HepG2 (cell line): ENCODE results near the gene KIF1C. TPM values are rescaled to one million over a fixed set of nuclear protein-coding genes. Genes with fewer than 3 reads are reported as not detected.

Experiments
- ASH2L ChIP-seq: fragments of 300-600, 200-600 bp; sonication (generic); IDR thresholded peaks from 2 replicates; pipeline ENCODE4 v1.7.0; 2017; ENCODE audit warnings: low read depth, mild to moderate bottlenecking, moderate library complexity, mixed read lengths, low read length; ENCODE audit not compliant: insufficient read length
- CSRNP2 ChIP-seq: sonication (generic); formaldehyde crosslinking; conservative IDR thresholded peaks from 2 replicates; pipeline ENCODE4 v1.8.0; 2022; ENCODE audit warnings: low read depth, missing genetic modification reagents
- ETV5 ChIP-seq: IDR thresholded peaks from 2 replicates; pipeline ENCODE4 v1.6.1; 2018; ENCODE audit warnings: missing biosample characterization, missing genetic modification reagents, inconsistent platforms, borderline replicate concordance
- SP140L ChIP-seq: sonication (generic); formaldehyde crosslinking; IDR thresholded peaks from 2 replicates; pipeline ENCODE4 v1.4.0; 2020; ENCODE audit warnings: missing genetic modification reagents, borderline replicate concordance
- ZBTB46 ChIP-seq: sonication (generic); formaldehyde crosslinking; IDR thresholded peaks from 2 replicates; pipeline ENCODE4 v1.4.0; 2020; ENCODE audit warnings: mild to moderate bottlenecking, missing genetic modification reagents, borderline replicate concordance
- ZBTB7A ChIP-seq: sonication (generic); formaldehyde crosslinking; IDR thresholded peaks from 2 replicates; pipeline ENCODE4 v1.8.0; 2022; ENCODE audit warnings: mild to moderate bottlenecking, missing genetic modification reagents
- ZIK1 ChIP-seq: sonication (generic); formaldehyde crosslinking; IDR thresholded peaks from 2 replicates; pipeline ENCODE4 v1.5.0; 2020; ENCODE audit warnings: mild to moderate bottlenecking, low read depth, missing genetic modification reagents, borderline replicate concordance
- ZNF615 ChIP-seq: sonication (generic); formaldehyde crosslinking; IDR thresholded peaks from 2 replicates; pipeline ENCODE4 v1.5.0; 2020; ENCODE audit warnings: mild to moderate bottlenecking, missing genetic modification reagents, borderline replicate concordance
- ZZZ3 ChIP-seq: sonication (generic); formaldehyde crosslinking; IDR thresholded peaks from 2 replicates; pipeline ENCODE4 v1.4.0; 2020; ENCODE audit warnings: missing genetic modification reagents, mild to moderate bottlenecking, borderline replicate concordance
- polyA plus RNA-seq, 8 experiments: library from polyadenylated mRNA; depleted of rRNA in 3 of 8; stranded (reverse) in 7 of 8; unstranded in 1 of 8; fragments of >200 nt; fragmentation: Illumina TruSeq in 4 of 8; extraction: Trizol in 4 of 8; gene quantifications; 2 replicates each; pipeline versions ENCODE4 v1.2.1 to v1.2.3, GENCODE V29; 2011 to 2016; ENCODE audit warnings: low read depth in 4 of 8, missing spikeins in 1 of 8, mixed read lengths in 1 of 8; ENCODE audit not compliant: insufficient read depth in 1 of 8
- total RNA-seq, 5 experiments: library from RNA; depleted of rRNA; stranded (reverse); fragments of >200 nt; fragmentation: Illumina TruSeq; extraction: Trizol; gene quantifications; 2 replicates each; pipeline ENCODE4 v1.2.3, GENCODE V29; 2016; ENCODE audit warnings: low read depth in 1 of 5
- TF ChIP-seq, protein P1 (sequence below): sonication (generic); formaldehyde crosslinking; IDR thresholded peaks from 2 replicates; pipeline ENCODE4 v1.4.0; 2020; ENCODE audit warnings: missing genetic modification reagents
- TF ChIP-seq, protein P2 (sequence below): sonication (generic); formaldehyde crosslinking; IDR thresholded peaks from 2 replicates; pipeline ENCODE4 v1.4.0; 2020; ENCODE audit warnings: low read depth, mild to moderate bottlenecking, missing genetic modification reagents
- TF ChIP-seq, protein P3 (sequence below): sonication (generic); formaldehyde crosslinking; conservative IDR thresholded peaks from 2 replicates; pipeline ENCODE4 v1.4.0; 2020; ENCODE audit warnings: missing genetic modification reagents
- TF ChIP-seq, protein P4 (sequence below): sonication (generic); formaldehyde crosslinking; conservative IDR thresholded peaks from 2 replicates; pipeline ENCODE4 v1.4.0; 2020; ENCODE audit warnings: mild to moderate bottlenecking, missing genetic modification reagents, moderate library complexity

KIF1C gene
- total and polyA plus RNA-seq, 2 of the 13 experiments (the other 11 are each of a cell fraction or from before 2014, with no cell fraction given): 70.0 to 104 TPM

DNA sequence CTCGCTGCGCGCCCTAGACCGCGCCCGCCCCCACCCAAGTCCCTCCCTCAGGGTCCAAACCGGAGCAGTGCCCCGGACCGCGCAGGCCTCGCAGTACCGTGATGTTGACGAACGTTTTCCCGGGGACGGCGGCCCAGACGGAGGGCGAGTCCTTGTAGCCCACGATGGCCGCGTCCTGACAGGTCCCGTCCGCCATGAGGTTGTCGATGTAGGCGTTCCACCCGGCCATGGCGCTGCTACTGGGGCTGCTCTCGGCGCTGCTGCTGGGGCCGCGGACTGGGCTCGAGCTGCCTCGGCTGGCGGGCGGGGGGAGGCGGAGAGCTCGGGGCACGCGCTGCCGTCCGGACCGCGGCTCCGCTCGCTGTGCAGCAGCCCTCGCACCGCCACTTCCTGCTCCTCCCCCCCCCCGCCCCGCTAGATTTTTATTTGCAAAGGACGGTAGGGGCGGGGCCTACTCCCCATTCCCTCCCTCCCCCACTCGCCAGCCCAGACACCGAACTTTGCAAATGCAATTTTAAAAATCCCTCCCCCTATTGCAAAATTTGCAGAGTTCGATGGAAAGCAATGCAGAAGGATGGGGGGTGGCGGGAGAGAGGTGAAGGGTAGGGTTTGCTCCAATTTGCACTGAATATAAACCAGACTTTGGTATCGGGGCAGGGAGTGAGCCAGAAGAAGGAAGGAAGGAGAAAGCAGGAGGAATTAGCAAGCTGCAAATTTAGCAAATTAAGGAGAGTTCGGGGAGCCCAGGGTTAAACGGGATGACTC, 49.4 kb upstream of the KIF1C start, which contains the start of gene PFN1 (continued):
- TF ChIP-seq, protein P1, sequence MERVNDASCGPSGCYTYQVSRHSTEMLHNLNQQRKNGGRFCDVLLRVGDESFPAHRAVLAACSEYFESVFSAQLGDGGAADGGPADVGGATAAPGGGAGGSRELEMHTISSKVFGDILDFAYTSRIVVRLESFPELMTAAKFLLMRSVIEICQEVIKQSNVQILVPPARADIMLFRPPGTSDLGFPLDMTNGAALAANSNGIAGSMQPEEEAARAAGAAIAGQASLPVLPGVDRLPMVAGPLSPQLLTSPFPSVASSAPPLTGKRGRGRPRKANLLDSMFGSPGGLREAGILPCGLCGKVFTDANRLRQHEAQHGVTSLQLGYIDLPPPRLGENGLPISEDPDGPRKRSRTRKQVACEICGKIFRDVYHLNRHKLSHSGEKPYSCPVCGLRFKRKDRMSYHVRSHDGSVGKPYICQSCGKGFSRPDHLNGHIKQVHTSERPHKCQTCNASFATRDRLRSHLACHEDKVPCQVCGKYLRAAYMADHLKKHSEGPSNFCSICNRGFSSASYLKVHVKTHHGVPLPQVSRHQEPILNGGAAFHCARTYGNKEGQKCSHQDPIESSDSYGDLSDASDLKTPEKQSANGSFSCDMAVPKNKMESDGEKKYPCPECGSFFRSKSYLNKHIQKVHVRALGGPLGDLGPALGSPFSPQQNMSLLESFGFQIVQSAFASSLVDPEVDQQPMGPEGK (CRISPR knock-in tag): peak; percentile 49
- TF ChIP-seq, protein P2, sequence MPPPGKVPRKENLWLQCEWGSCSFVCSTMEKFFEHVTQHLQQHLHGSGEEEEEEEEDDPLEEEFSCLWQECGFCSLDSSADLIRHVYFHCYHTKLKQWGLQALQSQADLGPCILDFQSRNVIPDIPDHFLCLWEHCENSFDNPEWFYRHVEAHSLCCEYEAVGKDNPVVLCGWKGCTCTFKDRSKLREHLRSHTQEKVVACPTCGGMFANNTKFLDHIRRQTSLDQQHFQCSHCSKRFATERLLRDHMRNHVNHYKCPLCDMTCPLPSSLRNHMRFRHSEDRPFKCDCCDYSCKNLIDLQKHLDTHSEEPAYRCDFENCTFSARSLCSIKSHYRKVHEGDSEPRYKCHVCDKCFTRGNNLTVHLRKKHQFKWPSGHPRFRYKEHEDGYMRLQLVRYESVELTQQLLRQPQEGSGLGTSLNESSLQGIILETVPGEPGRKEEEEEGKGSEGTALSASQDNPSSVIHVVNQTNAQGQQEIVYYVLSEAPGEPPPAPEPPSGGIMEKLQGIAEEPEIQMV (CRISPR knock-in tag): peak; percentile 42; the same call in 1 of the 2 replicates
- TF ChIP-seq ZNF615 (CRISPR knock-in tag) (no peak), SP140L (CRISPR knock-in tag) (no peak), ZIK1 (CRISPR knock-in tag) (peak; percentile 52; the same call in 1 of the 2 replicates), CSRNP2 (0 out of 2 replicates have a peak, but pooled peaks have one; percentile 39), ETV5 (peak; percentile 54), ZBTB46 (no peak), ASH2L (peak; percentile 89), ZZZ3 (CRISPR knock-in tag) (0 out of 2 replicates have a peak, but pooled peaks have one; percentile 7), ZBTB7A (CRISPR knock-in tag) (0 out of 2 replicates have a peak, but pooled peaks have one; percentile 37)
- TF ChIP-seq, protein P3, sequence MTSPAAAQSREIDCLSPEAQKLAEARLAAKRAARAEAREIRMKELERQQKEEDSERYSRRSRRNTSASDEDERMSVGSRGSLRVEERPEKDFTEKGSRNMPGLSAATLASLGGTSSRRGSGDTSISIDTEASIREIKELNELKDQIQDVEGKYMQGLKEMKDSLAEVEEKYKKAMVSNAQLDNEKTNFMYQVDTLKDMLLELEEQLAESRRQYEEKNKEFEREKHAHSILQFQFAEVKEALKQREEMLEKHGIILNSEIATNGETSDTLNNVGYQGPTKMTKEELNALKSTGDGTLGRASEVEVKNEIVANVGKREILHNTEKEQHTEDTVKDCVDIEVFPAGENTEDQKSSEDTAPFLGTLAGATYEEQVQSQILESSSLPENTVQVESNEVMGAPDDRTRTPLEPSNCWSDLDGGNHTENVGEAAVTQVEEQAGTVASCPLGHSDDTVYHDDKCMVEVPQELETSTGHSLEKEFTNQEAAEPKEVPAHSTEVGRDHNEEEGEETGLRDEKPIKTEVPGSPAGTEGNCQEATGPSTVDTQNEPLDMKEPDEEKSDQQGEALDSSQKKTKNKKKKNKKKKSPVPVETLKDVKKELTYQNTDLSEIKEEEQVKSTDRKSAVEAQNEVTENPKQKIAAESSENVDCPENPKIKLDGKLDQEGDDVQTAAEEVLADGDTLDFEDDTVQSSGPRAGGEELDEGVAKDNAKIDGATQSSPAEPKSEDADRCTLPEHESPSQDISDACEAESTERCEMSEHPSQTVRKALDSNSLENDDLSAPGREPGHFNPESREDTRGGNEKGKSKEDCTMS (CRISPR knock-in tag): no peak
- TF ChIP-seq, protein P4, sequence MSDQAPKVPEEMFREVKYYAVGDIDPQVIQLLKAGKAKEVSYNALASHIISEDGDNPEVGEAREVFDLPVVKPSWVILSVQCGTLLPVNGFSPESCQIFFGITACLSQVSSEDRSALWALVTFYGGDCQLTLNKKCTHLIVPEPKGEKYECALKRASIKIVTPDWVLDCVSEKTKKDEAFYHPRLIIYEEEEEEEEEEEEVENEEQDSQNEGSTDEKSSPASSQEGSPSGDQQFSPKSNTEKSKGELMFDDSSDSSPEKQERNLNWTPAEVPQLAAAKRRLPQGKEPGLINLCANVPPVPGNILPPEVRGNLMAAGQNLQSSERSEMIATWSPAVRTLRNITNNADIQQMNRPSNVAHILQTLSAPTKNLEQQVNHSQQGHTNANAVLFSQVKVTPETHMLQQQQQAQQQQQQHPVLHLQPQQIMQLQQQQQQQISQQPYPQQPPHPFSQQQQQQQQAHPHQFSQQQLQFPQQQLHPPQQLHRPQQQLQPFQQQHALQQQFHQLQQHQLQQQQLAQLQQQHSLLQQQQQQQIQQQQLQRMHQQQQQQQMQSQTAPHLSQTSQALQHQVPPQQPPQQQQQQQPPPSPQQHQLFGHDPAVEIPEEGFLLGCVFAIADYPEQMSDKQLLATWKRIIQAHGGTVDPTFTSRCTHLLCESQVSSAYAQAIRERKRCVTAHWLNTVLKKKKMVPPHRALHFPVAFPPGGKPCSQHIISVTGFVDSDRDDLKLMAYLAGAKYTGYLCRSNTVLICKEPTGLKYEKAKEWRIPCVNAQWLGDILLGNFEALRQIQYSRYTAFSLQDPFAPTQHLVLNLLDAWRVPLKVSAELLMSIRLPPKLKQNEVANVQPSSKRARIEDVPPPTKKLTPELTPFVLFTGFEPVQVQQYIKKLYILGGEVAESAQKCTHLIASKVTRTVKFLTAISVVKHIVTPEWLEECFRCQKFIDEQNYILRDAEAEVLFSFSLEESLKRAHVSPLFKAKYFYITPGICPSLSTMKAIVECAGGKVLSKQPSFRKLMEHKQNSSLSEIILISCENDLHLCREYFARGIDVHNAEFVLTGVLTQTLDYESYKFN (CRISPR knock-in tag): peak; percentile 43
